OCI-LY7 (cell line): ENCODE data around the gene DEPDC1B.
A peak's percentile ranks its signal among the peaks of the same experiment; 100 is the strongest.

Experiments
- EZH2phosphoT487 ChIP-seq: fragments of 200-600 bp; sonication (generic); IDR thresholded peaks from 2 replicates; pipeline ENCODE4 v1.6.1; 2018; ENCODE audit warnings: low read depth, borderline replicate concordance, mild to moderate bottlenecking, mixed run types, antibody characterized with exemption, low read length, moderate library complexity, mixed read lengths
- TF ChIP-seq, protein P1 (sequence below): fragments of 200-600 bp; sonication (generic); conservative IDR thresholded peaks from 2 replicates; pipeline ENCODE4 v1.5.1; 2014; ENCODE audit warnings: mild to moderate bottlenecking, antibody characterized with exemption, low read length, moderate library complexity, mixed read lengths

DNA sequence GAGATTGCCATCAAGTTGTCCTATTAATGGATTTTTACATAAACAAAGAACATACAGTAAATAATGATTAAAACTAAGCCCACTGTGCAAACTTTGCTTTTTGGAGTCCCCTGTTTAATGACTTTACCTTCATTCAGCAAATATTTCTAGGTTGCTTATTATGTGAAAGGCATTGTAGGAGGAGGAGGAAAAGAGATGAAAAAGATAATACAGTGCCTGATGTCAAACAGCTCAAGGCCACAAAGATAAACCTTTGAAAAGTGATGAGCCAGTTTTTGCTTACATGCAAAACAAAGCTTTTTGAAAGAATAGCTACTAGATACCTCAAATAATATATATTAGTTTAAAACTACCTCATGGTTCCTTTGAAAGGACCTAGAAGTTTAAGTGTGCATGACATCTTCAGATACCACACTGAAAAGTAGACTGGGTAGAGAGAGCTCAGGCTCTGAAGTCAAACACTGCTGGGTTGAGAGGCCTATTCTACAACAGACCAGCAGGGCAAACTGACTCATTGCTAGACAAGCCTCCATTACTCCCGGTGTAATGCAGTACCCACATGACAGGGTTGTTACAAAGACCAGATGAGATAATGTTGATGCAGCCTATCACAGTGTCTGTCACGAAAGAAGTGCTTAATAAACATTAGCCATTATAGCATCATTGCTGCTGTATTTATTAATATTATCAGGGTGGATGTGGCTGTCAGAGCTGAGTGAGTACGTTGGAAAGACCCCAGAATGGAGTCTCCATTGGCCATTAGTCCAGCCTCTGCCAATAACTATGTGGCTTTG is 11.8 kb downstream of the DEPDC1B start:
- TF ChIP-seq, protein P1, sequence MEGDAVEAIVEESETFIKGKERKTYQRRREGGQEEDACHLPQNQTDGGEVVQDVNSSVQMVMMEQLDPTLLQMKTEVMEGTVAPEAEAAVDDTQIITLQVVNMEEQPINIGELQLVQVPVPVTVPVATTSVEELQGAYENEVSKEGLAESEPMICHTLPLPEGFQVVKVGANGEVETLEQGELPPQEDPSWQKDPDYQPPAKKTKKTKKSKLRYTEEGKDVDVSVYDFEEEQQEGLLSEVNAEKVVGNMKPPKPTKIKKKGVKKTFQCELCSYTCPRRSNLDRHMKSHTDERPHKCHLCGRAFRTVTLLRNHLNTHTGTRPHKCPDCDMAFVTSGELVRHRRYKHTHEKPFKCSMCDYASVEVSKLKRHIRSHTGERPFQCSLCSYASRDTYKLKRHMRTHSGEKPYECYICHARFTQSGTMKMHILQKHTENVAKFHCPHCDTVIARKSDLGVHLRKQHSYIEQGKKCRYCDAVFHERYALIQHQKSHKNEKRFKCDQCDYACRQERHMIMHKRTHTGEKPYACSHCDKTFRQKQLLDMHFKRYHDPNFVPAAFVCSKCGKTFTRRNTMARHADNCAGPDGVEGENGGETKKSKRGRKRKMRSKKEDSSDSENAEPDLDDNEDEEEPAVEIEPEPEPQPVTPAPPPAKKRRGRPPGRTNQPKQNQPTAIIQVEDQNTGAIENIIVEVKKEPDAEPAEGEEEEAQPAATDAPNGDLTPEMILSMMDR = 0 out of 2 replicates have a peak, but pooled peaks have one; percentile 28
- TF ChIP-seq EZH2phosphoT487 = no peak
